HEK293 (cell line): ENCODE data around the gene ACP4.
"Not testable (repeated sequence)": the region's sequence is repeated elsewhere in the genome, so short reads cannot be mapped to it uniquely, and the experiment has no call there.

Experiments
- CTCF ChIP-seq: fragments of 450-650 bp; formaldehyde crosslinking; IDR thresholded peaks from 2 replicates; pipeline ENCODE4 v1.5.1; 2016; ENCODE audit warnings: missing biosample characterization, missing genetic modification characterization
- GLI4 ChIP-seq: fragments of 450-650 bp; formaldehyde crosslinking; IDR thresholded peaks from 2 replicates; pipeline ENCODE4 v1.5.1; 2016; ENCODE audit warnings: missing biosample characterization, missing genetic modification characterization
- SP7 ChIP-seq: fragments of 450-650 bp; formaldehyde crosslinking; IDR thresholded peaks from 2 replicates; pipeline ENCODE4 v1.5.1; 2016; ENCODE audit warnings: missing biosample characterization, missing genetic modification characterization
- TCF7L2 ChIP-seq: IDR thresholded peaks from 2 replicates; pipeline ENCODE4 v1.6.1; 2011; ENCODE audit warnings: low read depth, mild to moderate bottlenecking, inconsistent platforms, low read length, moderate library complexity, borderline replicate concordance
- TRIM28 ChIP-seq: IDR thresholded peaks from 2 replicates; pipeline ENCODE4 v1.6.1; 2011; ENCODE audit warnings: low read length, control low read depth, borderline replicate concordance
- YY1 ChIP-seq: fragments of 450-650 bp; formaldehyde crosslinking; IDR thresholded peaks from 2 replicates; pipeline ENCODE4 v1.5.1; 2018; ENCODE audit warnings: missing biosample characterization, missing genetic modification characterization
- ZBTB48 ChIP-seq: fragments of 450-650 bp; formaldehyde crosslinking; IDR thresholded peaks from 2 replicates; pipeline ENCODE4 v1.5.1; 2016; ENCODE audit warnings: missing biosample characterization, missing genetic modification characterization
- ZBTB49 ChIP-seq: fragments of 450-650 bp; formaldehyde crosslinking; IDR thresholded peaks from 2 replicates; pipeline ENCODE4 v1.5.1; 2016; ENCODE audit warnings: missing biosample characterization, missing genetic modification characterization, low read depth
- ZNF174 ChIP-seq: fragments of 450-650 bp; formaldehyde crosslinking; IDR thresholded peaks from 2 replicates; pipeline ENCODE4 v1.5.0; 2017; ENCODE audit warnings: missing biosample characterization, mild to moderate bottlenecking, missing genetic modification characterization
- ZNF837 ChIP-seq: fragments of 450-650 bp; formaldehyde crosslinking; IDR thresholded peaks from 2 replicates; pipeline ENCODE4 v1.5.1; 2016; ENCODE audit warnings: missing biosample characterization, missing genetic modification characterization
- ZSCAN30 ChIP-seq: fragments of 450-650 bp; IDR thresholded peaks from 2 replicates; pipeline ENCODE4 v1.5.1; 2018; ENCODE audit warnings: missing biosample characterization, mild to moderate bottlenecking, missing genetic modification characterization, moderate library complexity
- TF ChIP-seq, protein P1 (sequence below): fragments of 450-650 bp; formaldehyde crosslinking; IDR thresholded peaks from 2 replicates; pipeline ENCODE4 v1.5.1; 2016; ENCODE audit warnings: missing biosample characterization, missing genetic modification characterization

GRCh38 chr19:50761501-50761900 lies 28.7 kb upstream of the ACP4 start:
- TF ChIP-seq TCF7L2; CTCF; SP7 (tag by site-specific recombination); ZNF837 (tag by site-specific recombination); GLI4 (tag by site-specific recombination); ZBTB49 (tag by site-specific recombination); YY1 (tag by site-specific recombination); ZBTB48; TRIM28; ZSCAN30 (tag by site-specific recombination); ZNF174 (tag by site-specific recombination): not testable (repeated sequence)
- TF ChIP-seq, protein P1, sequence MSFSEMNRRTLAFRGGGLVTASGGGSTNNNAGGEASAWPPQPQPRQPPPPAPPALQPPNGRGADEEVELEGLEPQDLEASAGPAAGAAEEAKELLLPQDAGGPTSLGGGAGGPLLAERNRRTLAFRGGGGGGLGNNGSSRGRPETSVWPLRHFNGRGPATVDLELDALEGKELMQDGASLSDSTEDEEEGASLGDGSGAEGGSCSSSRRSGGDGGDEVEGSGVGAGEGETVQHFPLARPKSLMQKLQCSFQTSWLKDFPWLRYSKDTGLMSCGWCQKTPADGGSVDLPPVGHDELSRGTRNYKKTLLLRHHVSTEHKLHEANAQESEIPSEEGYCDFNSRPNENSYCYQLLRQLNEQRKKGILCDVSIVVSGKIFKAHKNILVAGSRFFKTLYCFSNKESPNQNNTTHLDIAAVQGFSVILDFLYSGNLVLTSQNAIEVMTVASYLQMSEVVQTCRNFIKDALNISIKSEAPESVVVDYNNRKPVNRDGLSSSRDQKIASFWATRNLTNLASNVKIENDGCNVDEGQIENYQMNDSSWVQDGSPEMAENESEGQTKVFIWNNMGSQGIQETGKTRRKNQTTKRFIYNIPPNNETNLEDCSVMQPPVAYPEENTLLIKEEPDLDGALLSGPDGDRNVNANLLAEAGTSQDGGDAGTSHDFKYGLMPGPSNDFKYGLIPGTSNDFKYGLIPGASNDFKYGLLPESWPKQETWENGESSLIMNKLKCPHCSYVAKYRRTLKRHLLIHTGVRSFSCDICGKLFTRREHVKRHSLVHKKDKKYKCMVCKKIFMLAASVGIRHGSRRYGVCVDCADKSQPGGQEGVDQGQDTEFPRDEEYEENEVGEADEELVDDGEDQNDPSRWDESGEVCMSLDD: not testable (repeated sequence)
